PC-3 (cell line): ENCODE results near the gene ATF1.

Source experiments
- EZH2 ChIP-seq: fragments of 300-600 bp; sonication (generic); IDR thresholded peaks from one replicate; pipeline ENCODE4 v1.6.1; 2017; ENCODE audit warnings: antibody characterized with exemption, mild to moderate bottlenecking, low read length; ENCODE audit not compliant: unreplicated experiment
- EZH2phosphoT487 ChIP-seq: fragments of 300-600 bp; sonication (generic); IDR thresholded peaks from 2 replicates; pipeline ENCODE4 v1.6.1; 2018; ENCODE audit warnings: mild to moderate bottlenecking, antibody characterized with exemption, low read length, borderline replicate concordance
- TF ChIP-seq, protein P1 (sequence below): fragments of 300-600 bp; sonication (generic); conservative IDR thresholded peaks from 2 replicates; pipeline ENCODE4 v1.5.1; 2017; ENCODE audit warnings: antibody characterized with exemption, low read depth, mild to moderate bottlenecking, low read length

DNA sequence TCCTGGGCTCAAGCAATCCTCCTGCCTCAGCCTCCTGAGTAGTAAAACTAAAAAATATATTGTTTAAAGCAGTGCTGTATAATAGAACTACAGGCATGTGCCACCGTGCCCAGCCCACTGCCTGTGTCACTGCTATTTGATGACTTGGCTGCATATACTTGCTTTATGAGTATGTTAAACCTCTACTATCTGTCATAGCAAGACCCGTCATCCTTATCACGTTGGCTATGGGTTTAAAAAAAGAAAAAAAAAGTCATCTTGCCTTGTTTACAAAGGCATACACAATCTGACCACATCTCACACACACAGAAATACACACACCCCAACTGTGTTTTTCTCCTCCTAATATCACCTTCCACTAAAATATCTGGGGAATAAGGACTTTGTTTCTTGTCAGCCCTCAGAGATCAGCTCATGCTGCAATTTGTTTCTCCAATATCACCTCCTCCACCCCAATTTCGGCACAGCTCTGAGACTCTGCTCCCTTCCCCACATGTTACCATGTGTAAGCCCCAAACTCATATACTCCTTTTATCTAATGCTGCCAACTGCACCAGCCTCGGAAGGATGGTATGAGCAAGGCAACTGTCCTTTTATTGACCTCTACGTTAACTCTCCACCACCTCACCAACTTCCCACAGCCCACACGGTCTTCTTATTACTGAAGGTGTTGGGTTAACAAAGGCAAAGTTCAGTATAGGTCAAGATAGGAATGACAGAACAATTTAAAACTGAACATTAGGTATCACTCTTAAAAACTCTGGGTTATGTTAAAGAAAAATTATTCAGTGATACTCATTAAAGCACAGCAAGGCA lies 78.0 kb downstream of the ATF1 start:
- TF ChIP-seq, protein P1, sequence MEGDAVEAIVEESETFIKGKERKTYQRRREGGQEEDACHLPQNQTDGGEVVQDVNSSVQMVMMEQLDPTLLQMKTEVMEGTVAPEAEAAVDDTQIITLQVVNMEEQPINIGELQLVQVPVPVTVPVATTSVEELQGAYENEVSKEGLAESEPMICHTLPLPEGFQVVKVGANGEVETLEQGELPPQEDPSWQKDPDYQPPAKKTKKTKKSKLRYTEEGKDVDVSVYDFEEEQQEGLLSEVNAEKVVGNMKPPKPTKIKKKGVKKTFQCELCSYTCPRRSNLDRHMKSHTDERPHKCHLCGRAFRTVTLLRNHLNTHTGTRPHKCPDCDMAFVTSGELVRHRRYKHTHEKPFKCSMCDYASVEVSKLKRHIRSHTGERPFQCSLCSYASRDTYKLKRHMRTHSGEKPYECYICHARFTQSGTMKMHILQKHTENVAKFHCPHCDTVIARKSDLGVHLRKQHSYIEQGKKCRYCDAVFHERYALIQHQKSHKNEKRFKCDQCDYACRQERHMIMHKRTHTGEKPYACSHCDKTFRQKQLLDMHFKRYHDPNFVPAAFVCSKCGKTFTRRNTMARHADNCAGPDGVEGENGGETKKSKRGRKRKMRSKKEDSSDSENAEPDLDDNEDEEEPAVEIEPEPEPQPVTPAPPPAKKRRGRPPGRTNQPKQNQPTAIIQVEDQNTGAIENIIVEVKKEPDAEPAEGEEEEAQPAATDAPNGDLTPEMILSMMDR = no peak
- TF ChIP-seq EZH2phosphoT487 = no peak
- TF ChIP-seq EZH2 = no peak
